Hematopoietic multipotent progenitor cell treated with erythropoietin and hydrocortisone succinate and interleukin-3 and kit ligand, for 17 days (in vitro differentiated cells): Measurements from ENCODE around the gene DENND10.
A peak's percentile ranks its signal among the peaks of the same experiment; 100 is the strongest.
"Not testable (repeated sequence)": the region's sequence is repeated elsewhere in the genome, so short reads cannot be mapped to it uniquely, and the experiment has no call there.

Source experiments
- DNase-seq: peaks from one replicate; pipeline ENCODE4 v3.0.0-alpha.2; 2015; ENCODE audit warnings: low spot score

DENND10 gene

GRCh38 chr10:119167041-119167440, 63.1 kb downstream of the DENND10 start:
- DNase-seq, result no peak

DNA sequence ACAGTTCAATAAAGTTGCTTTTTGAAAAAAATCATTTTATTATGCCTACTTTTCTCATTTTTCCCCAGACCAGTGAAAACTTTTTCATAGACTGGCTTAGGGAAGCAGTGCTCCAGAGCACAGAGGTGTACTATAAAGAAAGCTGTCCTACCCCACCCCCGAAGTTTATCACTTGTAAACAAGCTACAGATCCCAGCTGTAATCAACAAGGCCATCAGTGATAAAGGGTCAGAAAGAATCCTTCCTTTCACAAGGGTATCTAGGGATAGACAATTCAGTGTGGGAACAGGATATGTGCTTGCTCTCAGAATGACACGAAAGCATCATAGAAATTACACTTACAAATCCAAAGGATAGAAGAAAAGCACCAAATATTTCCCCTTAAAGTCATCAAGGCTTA, 70.2 kb downstream of the DENND10 start:
- no peak for DNase-seq

DNA sequence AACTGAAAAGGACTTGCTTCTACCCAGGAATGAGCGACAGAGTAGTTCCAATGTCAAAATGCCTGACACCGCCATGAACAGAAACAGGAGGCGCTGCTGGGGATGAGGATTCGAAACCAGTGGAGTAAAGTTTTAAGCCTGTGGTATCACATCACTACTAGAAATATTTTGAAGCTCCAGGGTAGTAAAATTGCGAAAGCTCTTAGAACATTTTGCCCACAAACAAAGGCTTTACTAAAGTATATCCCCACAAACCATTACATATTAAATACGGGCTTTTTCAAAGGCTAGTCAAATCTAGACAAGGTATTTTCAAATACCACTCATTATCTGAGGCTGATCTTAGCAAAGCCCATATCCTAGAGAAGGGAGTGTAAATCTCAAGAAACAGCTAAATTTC, 72.3 kb downstream of the DENND10 start:
- no peak for DNase-seq

DNA sequence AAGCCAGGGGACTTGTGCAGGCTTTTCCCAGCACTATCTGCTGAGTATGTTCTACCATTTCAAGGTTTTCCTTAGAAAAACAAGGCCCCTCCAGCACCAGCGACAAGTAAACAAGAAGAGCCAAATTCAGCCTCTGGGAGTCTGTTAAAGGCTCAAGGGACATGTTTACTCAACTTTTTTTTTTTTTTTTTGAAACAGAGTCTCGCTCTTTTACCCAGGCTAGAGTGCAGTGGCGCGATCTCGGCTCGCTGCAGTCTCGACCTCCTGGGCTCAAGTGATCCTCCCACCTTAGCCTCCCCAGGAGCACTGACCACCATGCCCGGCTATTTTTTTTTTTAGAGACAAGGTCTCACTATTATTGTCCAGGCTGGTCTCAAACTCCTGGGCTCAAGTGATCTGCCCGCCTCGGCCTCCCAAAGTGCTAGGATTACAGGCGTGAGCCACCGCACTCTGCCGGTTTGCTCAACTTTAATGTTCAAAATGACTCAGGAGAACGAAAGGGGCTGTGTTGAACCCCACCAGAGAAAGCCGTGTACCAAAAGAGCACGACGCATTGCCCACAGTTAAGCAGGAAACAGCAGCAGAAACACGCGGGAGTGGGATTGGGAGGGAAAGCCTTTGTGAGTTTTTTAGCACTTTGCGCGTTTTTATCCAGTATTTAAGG, 73.9 kb downstream of the DENND10 start:
- no peak for DNase-seq

DNA sequence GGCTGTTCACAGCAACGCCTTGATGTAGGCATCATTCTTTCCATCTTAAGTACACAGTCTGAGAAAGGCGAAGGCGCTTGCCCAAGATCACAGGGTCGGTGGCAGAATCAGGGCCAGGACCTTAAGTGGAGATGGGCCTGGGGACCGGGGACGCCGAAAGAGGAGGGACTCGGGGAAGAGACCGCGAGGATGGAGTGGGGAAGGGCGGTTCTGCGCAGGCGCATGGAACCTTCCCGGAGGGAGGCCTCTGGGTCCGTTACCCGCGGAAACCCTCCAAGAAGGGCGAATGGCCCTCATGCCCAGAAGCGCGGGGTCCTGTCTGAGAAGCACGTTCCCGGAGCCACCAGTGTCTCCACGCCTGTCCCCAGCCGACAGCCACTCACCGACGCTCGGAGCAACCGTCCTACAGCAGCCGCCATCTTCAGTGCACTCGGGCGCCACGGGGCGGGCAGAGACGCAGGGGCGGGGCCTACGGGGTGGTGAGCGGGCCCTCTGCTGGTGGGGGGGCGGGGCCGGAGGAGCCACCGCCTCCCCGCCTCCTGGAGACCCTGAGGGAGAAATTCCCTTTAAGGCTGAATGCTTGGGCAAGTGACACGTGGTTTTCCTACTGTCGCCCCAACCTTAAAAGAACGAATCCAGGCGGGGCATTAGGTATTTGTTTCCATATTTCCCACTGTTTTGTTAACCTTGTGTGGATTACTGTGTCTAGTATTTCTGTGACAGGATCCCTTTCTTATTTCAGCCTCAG, 74.6 kb downstream of the DENND10 start, which contains the start of gene PRDX3:
Gene PRDX3, minus strand, starts transcription at position 441 of the 748 bp plus-strand sequence. Its CDS starts 22 bp downstream, at position 419.
- peak; percentile 85 for DNase-seq

DNA sequence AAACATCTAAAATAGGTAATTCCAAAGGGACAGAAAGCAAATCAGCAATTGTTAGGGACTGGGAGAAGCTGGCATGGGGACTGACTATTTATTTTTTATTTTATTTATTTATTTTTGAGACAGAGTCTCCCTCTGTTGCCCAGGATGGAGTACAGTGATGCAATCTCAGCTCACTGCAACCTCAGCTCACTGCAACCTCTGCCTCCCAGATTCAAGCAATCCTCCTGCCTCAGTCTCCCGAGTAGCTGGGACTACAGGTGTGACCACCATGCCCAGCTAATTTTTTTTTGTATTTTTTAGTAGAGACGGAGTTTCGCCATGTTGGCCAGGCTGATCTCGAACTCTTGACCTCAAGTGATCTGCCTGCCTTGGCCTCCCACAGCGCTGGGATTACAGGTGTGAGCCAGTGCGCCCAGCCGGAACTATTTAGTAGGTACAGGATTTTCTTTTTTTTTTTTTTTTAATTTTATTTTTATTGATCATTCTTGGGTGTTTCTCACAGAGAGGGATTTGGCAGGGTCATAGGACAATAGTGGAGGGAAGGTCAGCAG, 77.0 kb downstream of the DENND10 start:
- not testable (repeated sequence) for DNase-seq

GRCh38 chr10:119183664-119184412, 79.9 kb downstream of the DENND10 start:
- no peak for DNase-seq
